IMR-90 (cell line): Measurements from ENCODE around the gene CAMLG. TPM values are rescaled to one million over a fixed set of nuclear protein-coding genes. Genes with fewer than 3 reads are reported as not detected.
"Not testable (repeated sequence)": the region's sequence is repeated elsewhere in the genome, so short reads cannot be mapped to it uniquely, and the experiment has no call there.

Source experiments
- ATAC-seq: fragments of 200-7000 bp; cut with Tn5 transposase; 2 replicates; pipeline ENCODE4 v1.9.1; 2020; ENCODE audit warnings: low read depth, mild to moderate bottlenecking, moderate library complexity
- BruUV-seq: library from RNA; stranded (reverse); fragments of 400-500 nt; replicated peaks from 2 replicates; lab custom pipeline; 2021; lab: Mats Ljungman, UMichigan
- CTCF ChIA-PET: fragments of 300-600 bp; formaldehyde crosslinking; extraction: SDS; loops from one replicate; lab custom pipeline; 2021; ENCODE audit warnings: antibody characterized with exemption; lab: Yijun Ruan, JAX
- POLR2A ChIA-PET: fragments of 300-600 bp; sonication (Branson Sonifier 250); formaldehyde crosslinking; loops from one replicate; lab custom pipeline; 2022; ENCODE audit warnings: antibody characterized with exemption; ENCODE audit not compliant: unreplicated experiment; lab: Charles Lee
- DNase-seq: peaks from one replicate; pipeline ENCODE4 v3.0.0; 2013
- H2AFZ ChIP-seq: replicated peaks from 2 replicates; pipeline ENCODE3; 2013; ENCODE audit warnings: low read length, mild to moderate bottlenecking; ENCODE audit not compliant: poor library complexity
- H2AK5ac ChIP-seq: 2 replicates; pipeline ENCODE4 v1.6.1; 2013; ENCODE audit warnings: low read depth, low read length, inconsistent platforms
- H2AK9ac ChIP-seq: replicated peaks from 2 replicates; pipeline ENCODE3; 2013; ENCODE audit warnings: mild to moderate bottlenecking, low read depth, low read length, moderate library complexity; ENCODE audit not compliant: poor library complexity
- H2BK120ac ChIP-seq: 2 replicates; pipeline ENCODE4 v1.6.1; 2013; ENCODE audit warnings: low read depth, low read length, inconsistent platforms
- H2BK15ac ChIP-seq: 3 replicates; pipeline ENCODE4 v1.6.1; 2013; ENCODE audit warnings: low read depth, low read length, inconsistent platforms
- H2BK20ac ChIP-seq: 2 replicates; pipeline ENCODE4 v1.6.1; 2013; ENCODE audit warnings: low read depth, mild to moderate bottlenecking, inconsistent platforms, low read length, moderate library complexity
- H2BK5ac ChIP-seq: 2 replicates; pipeline ENCODE4 v1.6.1; 2013; ENCODE audit warnings: mild to moderate bottlenecking, low read depth, low read length, inconsistent platforms; ENCODE audit not compliant: poor library complexity, severe bottlenecking
- H3K14ac ChIP-seq: replicated peaks from 2 replicates; pipeline ENCODE4 v1.6.1; 2013; ENCODE audit warnings: low read depth, low read length, inconsistent platforms
- H3K18ac ChIP-seq: 2 replicates; pipeline ENCODE4 v1.6.1; 2013; ENCODE audit warnings: low read depth, low read length, control low read depth
- H3K23ac ChIP-seq: 2 replicates; pipeline ENCODE4 v1.6.1; 2013; ENCODE audit warnings: low read depth, low read length, inconsistent platforms
- H3K27ac ChIP-seq: 2 replicates; pipeline ENCODE4 v1.5.1; 2013; ENCODE audit warnings: mild to moderate bottlenecking, control low read depth, low read length; ENCODE audit not compliant: insufficient read depth
- H3K27me3 ChIP-seq: 2 replicates; pipeline ENCODE4 v1.6.1; 2013; ENCODE audit warnings: low read length; ENCODE audit not compliant: control insufficient read depth, insufficient read depth
- H3K36me3 ChIP-seq: 2 replicates; pipeline ENCODE4 v1.6.1; 2013; ENCODE audit warnings: low read length, mixed read lengths; ENCODE audit not compliant: control insufficient read depth, insufficient read depth
- H3K4ac ChIP-seq: 2 replicates; pipeline ENCODE4 v1.6.1; 2013; ENCODE audit warnings: low read depth, low read length, inconsistent platforms
- H3K4me1 ChIP-seq: 2 replicates; pipeline ENCODE4 v1.6.1; 2013; ENCODE audit warnings: low read length, mixed read lengths; ENCODE audit not compliant: control insufficient read depth, insufficient read depth
- H3K4me2 ChIP-seq: 2 replicates; pipeline ENCODE4 v1.6.1; 2013; ENCODE audit warnings: low read depth, mild to moderate bottlenecking, control low read depth, low read length, moderate library complexity
- H3K4me3 ChIP-seq: 2 replicates; pipeline ENCODE4 v1.5.1; 2013; ENCODE audit warnings: low read depth, mild to moderate bottlenecking, control low read depth, low read length, moderate library complexity; ENCODE audit not compliant: insufficient read depth
- H3K56ac ChIP-seq: 2 replicates; pipeline ENCODE4 v1.6.1; 2013; ENCODE audit warnings: low read length, inconsistent platforms; ENCODE audit not compliant: insufficient read depth; ENCODE audit errors: extremely low read depth
- H3K79me1 ChIP-seq, 2 experiments: 2 replicates each; pipeline ENCODE4 v1.6.1; 2013; ENCODE audit warnings: low read length in 2 of 2, inconsistent platforms in 1 of 2, low read depth in 1 of 2
- H3K9ac ChIP-seq: 2 replicates; pipeline ENCODE4 v1.6.1; 2013; ENCODE audit warnings: low read depth, low read length, control low read depth
- H3K9me1 ChIP-seq: 2 replicates; pipeline ENCODE4 v1.6.1; 2013; ENCODE audit warnings: low read length, inconsistent platforms; ENCODE audit not compliant: insufficient read depth
- H3K9me3 ChIP-seq: 2 replicates; pipeline ENCODE4 v1.6.1; 2013; ENCODE audit warnings: low read length; ENCODE audit not compliant: control insufficient read depth, insufficient read depth
- H4K20me1 ChIP-seq: 2 replicates; pipeline ENCODE4 v1.6.1; 2013; ENCODE audit warnings: low read length, inconsistent platforms; ENCODE audit not compliant: insufficient read depth
- H4K5ac ChIP-seq: 2 replicates; pipeline ENCODE4 v1.6.1; 2013; ENCODE audit warnings: mild to moderate bottlenecking, low read depth, low read length, control low read depth
- H4K8ac ChIP-seq, 2 experiments: 2 replicates each; pipeline ENCODE4 v1.6.1; 2013; ENCODE audit warnings: low read depth in 2 of 2, low read length in 2 of 2, control low read depth in 1 of 2, inconsistent platforms in 1 of 2
- H4K91ac ChIP-seq: 2 replicates; pipeline ENCODE4 v1.6.1; 2013; ENCODE audit warnings: low read depth, low read length, inconsistent platforms; ENCODE audit not compliant: insufficient read depth
- BHLHE40 ChIP-seq: fragments of 150-350 bp; IDR thresholded peaks from 2 replicates; pipeline ENCODE4 v1.6.1; 2016; ENCODE audit warnings: mild to moderate bottlenecking, low read depth, low read length
- CHD1 ChIP-seq: IDR thresholded peaks from 2 replicates; pipeline ENCODE4 v1.6.1; 2012; ENCODE audit warnings: low read depth, low read length, improper control_type of control experiment
- RCOR1 ChIP-seq: IDR thresholded peaks from 2 replicates; pipeline ENCODE4 v1.6.1; 2012; ENCODE audit warnings: mild to moderate bottlenecking, low read length, improper control_type of control experiment; ENCODE audit not compliant: insufficient replicate concordance
- WGBS, 2 experiments: methylation state at CpG; one replicate each; pipeline versions ENCODE4 v1.1.5 to v1.1.7; 2013; ENCODE audit warnings: missing lambda C conversion rate in 2 of 2; ENCODE audit not compliant: insufficient read length in 1 of 2; ENCODE audit errors: extremely low coverage in 2 of 2; 5-methylcytosine and 5-hydroxymethylcytosine counted together
- dilution Hi-C: fragments of 300-500 bp; cut with HindIII; formaldehyde crosslinking; loops from one replicate; pipeline ENCODE4 v1.14.3; 2018; ENCODE audit warnings: low sequenced_read_pairs; ENCODE audit not compliant: unreplicated experiment
- in situ Hi-C: fragments of 300-500 bp; cut with MboI; formaldehyde crosslinking; loops from 3 replicates; pipeline ENCODE4 v1.14.3; 2019; ENCODE audit warnings: low sequenced_read_pairs, inconsistent platforms, mixed read lengths
- intact Hi-C: fragments of 100-400 bp; cut with micrococcal nuclease; formaldehyde crosslinking; loops from 2 replicates; pipeline ENCODE4 v1.10.0; 2022
- polyA plus RNA-seq, 3 experiments: library from polyadenylated mRNA; depleted of rRNA; stranded (reverse); fragments of >200 nt; gene quantifications; 2 replicates each; pipeline ENCODE4 v1.2.3, GENCODE V29; 2012; ENCODE audit warnings: low replicate concordance in 1 of 3
- total RNA-seq: library from RNA; depleted of rRNA; stranded (reverse); fragments of >200 nt; gene quantifications from 2 replicates; pipeline ENCODE4 v1.2.3, GENCODE V29; 2012

CAMLG gene
- total and polyA plus RNA-seq, 2 of the 4 experiments (the other 2 are of a cell fraction), result 11.9 to 13.1 TPM

- no peak overlapping the region for H3K27ac ChIP-seq
- H3K18ac ChIP-seq, result no peak overlapping the region
- H4K8ac ChIP-seq, result no peak overlapping the region
- no peak overlapping the region for H4K91ac ChIP-seq
- no peak overlapping the region for H3K23ac ChIP-seq
- no TSS peak for BruUV-seq
- intact Hi-C loops, result no loop called here
- no peak overlapping the region for H2BK15ac ChIP-seq
- TF ChIP-seq CHD1 (no peak), BHLHE40 (no peak), RCOR1 (no peak)
- no peak overlapping the region for H2BK5ac ChIP-seq
- DNase-seq (no peak), ATAC-seq (no peak)
- no peak overlapping the region for H2BK120ac ChIP-seq
- no peaks in the 10 kb centered on the region for H3K27me3 ChIP-seq
- no peaks in the 10 kb centered on the region; the same call in 1 of the 2 replicates for H3K9me1 ChIP-seq
- no peaks in the 10 kb centered on the region for H3K9me3 ChIP-seq
- H3K56ac ChIP-seq, result no peak overlapping the region
- H3K9ac ChIP-seq, result no peak overlapping the region
- H4K20me1 ChIP-seq, result peaks cover 3% of the 10 kb centered on the region; the same call in 1 of the 2 replicates
- no peak overlapping the region for H2AFZ ChIP-seq
- ChIA-PET CTCF (no interaction called here), POLR2A (no interaction called here)
- H3K4me3 ChIP-seq, result no peak overlapping the region
- no CpG with 5 or more reads among the region's 3 CpGs for WGBS, 2 experiments
- no peak overlapping the region for H2BK20ac ChIP-seq
- peaks cover 3 to 8% of the 10 kb centered on the region in 2 experiments for H3K79me1 ChIP-seq
- no peak overlapping the region for H3K4ac ChIP-seq
- dilution Hi-C loops, result no loop called here
- no peak overlapping the region for H4K5ac ChIP-seq
- H3K4me2 ChIP-seq, result no peak overlapping the region
- no peak overlapping the region for H2AK5ac ChIP-seq
- in situ Hi-C loops, result no loop called here
- no peaks in the 10 kb centered on the region for H3K4me1 ChIP-seq
- H3K36me3 ChIP-seq, result peaks cover 50% of the 10 kb centered on the region
- no peak overlapping the region for H2AK9ac ChIP-seq
- no peak overlapping the region for H3K14ac ChIP-seq
Measured at GRCh38 chr5:134714541-134714940, 23.8 kb upstream of the CAMLG start.

GRCh38 chr5:134715466-134715865 is 22.9 kb upstream of the CAMLG start:
- H3K23ac ChIP-seq, H3K4ac ChIP-seq, H3K27ac ChIP-seq, H4K8ac ChIP-seq, H2AK5ac ChIP-seq, H2AK9ac ChIP-seq, ATAC-seq, H2BK5ac ChIP-seq, H3K56ac ChIP-seq, H3K27me3 ChIP-seq, H3K4me2 ChIP-seq, H2BK15ac ChIP-seq, CTCF ChIA-PET, H3K18ac ChIP-seq, H4K20me1 ChIP-seq, H3K9ac ChIP-seq, H3K4me1 ChIP-seq, H4K5ac ChIP-seq, POLR2A ChIA-PET, DNase-seq, H3K9me3 ChIP-seq, dilution Hi-C loops, H2BK20ac ChIP-seq, H3K4me3 ChIP-seq, H2AFZ ChIP-seq, in situ Hi-C loops, intact Hi-C loops, H2BK120ac ChIP-seq, H4K91ac ChIP-seq, H3K79me1 ChIP-seq, H3K9me1 ChIP-seq, H3K14ac ChIP-seq, BruUV-seq: not testable (repeated sequence)
- WGBS, 2 experiments, result no CpG with 5 or more reads among the region's 4 CpGs
- peaks cover 48% of the 10 kb centered on the region for H3K36me3 ChIP-seq
